GM15510 (cell line): ENCODE data around the gene NHSL2.

Source experiments
- POLR2A ChIP-seq: IDR thresholded peaks from 3 replicates; pipeline ENCODE4 v1.6.1; 2011; ENCODE audit warnings: borderline replicate concordance; ENCODE audit not compliant: insufficient read length; ENCODE audit errors: extremely low read depth

The NHSL2 gene

GRCh38 chrX:71996826-71997225, 86.2 kb downstream of the NHSL2 start:
- no peak for TF ChIP-seq POLR2A

GRCh38 chrX:71997320-71997719, 86.7 kb downstream of the NHSL2 start:
- no peak for TF ChIP-seq POLR2A

- no peak for TF ChIP-seq POLR2A
These were observed 88.3 kb downstream of the NHSL2 start for GRCh38 chrX:71998836-71999509.

GRCh38 chrX:71999535-71999934, 88.9 kb downstream of the NHSL2 start:
- TF ChIP-seq POLR2A = no peak

- no peak for TF ChIP-seq POLR2A
These were observed 90.8 kb downstream of the NHSL2 start for GRCh38 chrX:72001471-72001870.

- TF ChIP-seq POLR2A = no peak
These were observed 91.3 kb downstream of the NHSL2 start for GRCh38 chrX:72001906-72002305.

- TF ChIP-seq POLR2A = no peak
These were observed 92.2 kb downstream of the NHSL2 start for GRCh38 chrX:72002875-72003274.

- no peak for TF ChIP-seq POLR2A
These were observed 93.4 kb downstream of the NHSL2 start for GRCh38 chrX:72003811-72004750.

- TF ChIP-seq POLR2A = no peak
These were observed 94.4 kb downstream of the NHSL2 start for GRCh38 chrX:72005046-72005445.

- TF ChIP-seq POLR2A = no peak
These were observed 95.8 kb downstream of the NHSL2 start for GRCh38 chrX:72006461-72006860.

GRCh38 chrX:72009731-72010130, 99.1 kb downstream of the NHSL2 start:
- no peak for TF ChIP-seq POLR2A

- TF ChIP-seq POLR2A = no peak
These were observed 101.1 kb downstream of the NHSL2 start for GRCh38 chrX:72011734-72012133.

- no peak for TF ChIP-seq POLR2A
These were observed 104.7 kb downstream of the NHSL2 start for GRCh38 chrX:72015383-72015782.

- TF ChIP-seq POLR2A = no peak
These were observed 106.5 kb downstream of the NHSL2 start for GRCh38 chrX:72016881-72017783.
